ENCODE data around the gene ALKBH4. TPM values are rescaled to one million over a fixed set of nuclear protein-coding genes. Genes with fewer than 3 reads are reported as not detected.

The ALKBH4 gene
- total RNA-seq, 1 donor from 2014 or later: 10.4 TPM

Other genes with a start within 250 kb of the ALKBH4 start
- gene SH2B2, start 178.0 kb downstream of the ALKBH4 start, total RNA-seq: 5.7 TPM
- gene SPDYE6, start 108.4 kb downstream of the ALKBH4 start, total RNA-seq: not detected
- gene PRKRIP1, start 68.5 kb downstream of the ALKBH4 start, total RNA-seq: 9.4 TPM
- gene ORAI2, start 31.3 kb downstream of the ALKBH4 start, total RNA-seq: 3.1 TPM
- 12.5 TPM for gene LRWD1, start 121 bp upstream of the ALKBH4 start, total RNA-seq
- gene POLR2J, start 14.1 kb upstream of the ALKBH4 start, total RNA-seq: 19.8 TPM
- gene RASA4B, start 52.9 kb upstream of the ALKBH4 start, total RNA-seq: 2.6 TPM
- gene UPK3BL2, start 78.8 kb upstream of the ALKBH4 start, total RNA-seq: 2.6 TPM
- gene SPDYE2, start 86.4 kb upstream of the ALKBH4 start, total RNA-seq: not detected
- gene POLR2J3, start 107.7 kb upstream of the ALKBH4 start, total RNA-seq: 20.4 TPM
- 17.2 TPM for gene RASA4, start 151.9 kb upstream of the ALKBH4 start, total RNA-seq
- gene UPK3BL1, start 177.9 kb upstream of the ALKBH4 start, total RNA-seq: 7.3 TPM
- gene SPDYE2B, start 185.5 kb upstream of the ALKBH4 start, total RNA-seq: not detected
- gene POLR2J2, start 206.8 kb upstream of the ALKBH4 start, total RNA-seq: 2.1 TPM